Vagina (tissue), 2 donors: ENCODE data around the gene CCDC92B. TPM values are rescaled to one million over a fixed set of nuclear protein-coding genes. Genes with fewer than 3 reads are reported as not detected.
"Not testable (repeated sequence)": the region's sequence is repeated elsewhere in the genome, so short reads cannot be mapped to it uniquely, and the experiment has no call there.

Experiments used
- DNase-seq, 2 donors: peaks; one replicate each; pipeline ENCODE4 v3.0.0-alpha.2; 2017; ENCODE audit errors: extremely low spot score in 2 of 2
- H3K27ac ChIP-seq: fragments of 200-600 bp; sonication (generic); one replicate; pipeline ENCODE4 v1.5.1; 2019
- H3K27me3 ChIP-seq: fragments of 200-600 bp; sonication (generic); one replicate; pipeline ENCODE4 v1.5.1; 2019
- H3K36me3 ChIP-seq, 2 donors: fragments of 200-600 bp; sonication (generic); one replicate each; pipeline ENCODE4 v1.5.1; 2017 to 2019
- H3K4me1 ChIP-seq: fragments of 200-600 bp; sonication (generic); one replicate; pipeline ENCODE4 v1.5.1; 2019
- H3K4me3 ChIP-seq, 2 donors: fragments of 200-600 bp; sonication (generic); 1 replicate in 1 of 2; 2 replicates in 1 of 2; pipeline ENCODE4 v1.5.1; 2016 to 2019
- H3K9me3 ChIP-seq: fragments of 200-600 bp; sonication (generic); one replicate; pipeline ENCODE4 v1.5.1; 2019
- POLR2A ChIP-seq, 2 donors: fragments of 450-650 bp; IDR thresholded peaks; one replicate each; pipeline ENCODE4 v1.6.1; 2017; ENCODE audit warnings: antibody characterized with exemption in 2 of 2, mild to moderate bottlenecking in 2 of 2, moderate library complexity in 2 of 2
- POLR2AphosphoS5 ChIP-seq, 2 donors: sonication (generic); formaldehyde crosslinking; IDR thresholded peaks; one replicate each; pipeline ENCODE4 v1.9.0; 2017; ENCODE audit warnings: antibody characterized with exemption in 2 of 2, mild to moderate bottlenecking in 2 of 2, low read depth in 1 of 2; ENCODE audit not compliant: insufficient read depth in 1 of 2
- intact Hi-C: fragments of 100-400 bp; cut with DNase I; formaldehyde crosslinking; loops from one replicate; pipeline ENCODE4 v1.15.1; 2023
- total RNA-seq: library from RNA; depleted of rRNA; stranded (reverse); fragments of >200 nt; gene quantifications from one replicate; pipeline ENCODE4 v1.2.3, GENCODE V29; 2016
- TF ChIP-seq, protein P1 (sequence below), 3 experiments: fragments of 450-650 bp in 2 of 3; fragments of 200-600 bp in 1 of 3; sonication (generic) in 1 of 3; IDR thresholded peaks; one replicate each; pipeline ENCODE4 v1.5.1; 2017 to 2019; ENCODE audit warnings: antibody characterized with exemption in 3 of 3, mild to moderate bottlenecking in 2 of 3, moderate library complexity in 2 of 3

Gene CCDC92B
- total RNA-seq, 1 donor from 2014 or later, result 0.25 TPM

DNA sequence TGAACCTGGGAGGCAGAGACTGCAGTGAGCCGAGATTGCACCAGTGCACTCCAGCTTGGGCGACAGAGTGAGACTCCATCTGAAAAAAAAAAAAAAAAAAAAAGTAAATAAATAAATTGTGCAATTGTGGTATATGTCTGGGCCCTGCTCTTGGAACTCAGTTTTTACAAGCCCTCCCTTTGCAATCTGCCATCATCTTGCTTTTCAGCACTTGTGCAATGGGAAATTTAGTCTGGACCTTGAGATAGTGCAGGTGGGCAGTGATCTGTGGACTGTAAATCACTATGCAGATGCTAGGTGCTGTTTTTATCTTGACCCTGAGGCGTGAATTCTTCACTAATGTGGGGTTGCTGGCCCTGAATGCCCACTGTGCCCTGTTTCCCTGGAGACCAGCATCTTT lies 40.2 kb upstream of the CCDC92B start:
- Histone ChIP-seq H3K4me3 (no peak overlapping the region), H3K4me1 (no peaks in the 10 kb centered on the region), H3K36me3 (no peaks in the 10 kb centered on the region), H3K27me3 (no peaks in the 10 kb centered on the region), H3K27ac (no peak overlapping the region), H3K9me3 (no peaks in the 10 kb centered on the region)
- intact Hi-C loops, result no loop called here
- DNase-seq, result no peak
- TF ChIP-seq, protein P1, sequence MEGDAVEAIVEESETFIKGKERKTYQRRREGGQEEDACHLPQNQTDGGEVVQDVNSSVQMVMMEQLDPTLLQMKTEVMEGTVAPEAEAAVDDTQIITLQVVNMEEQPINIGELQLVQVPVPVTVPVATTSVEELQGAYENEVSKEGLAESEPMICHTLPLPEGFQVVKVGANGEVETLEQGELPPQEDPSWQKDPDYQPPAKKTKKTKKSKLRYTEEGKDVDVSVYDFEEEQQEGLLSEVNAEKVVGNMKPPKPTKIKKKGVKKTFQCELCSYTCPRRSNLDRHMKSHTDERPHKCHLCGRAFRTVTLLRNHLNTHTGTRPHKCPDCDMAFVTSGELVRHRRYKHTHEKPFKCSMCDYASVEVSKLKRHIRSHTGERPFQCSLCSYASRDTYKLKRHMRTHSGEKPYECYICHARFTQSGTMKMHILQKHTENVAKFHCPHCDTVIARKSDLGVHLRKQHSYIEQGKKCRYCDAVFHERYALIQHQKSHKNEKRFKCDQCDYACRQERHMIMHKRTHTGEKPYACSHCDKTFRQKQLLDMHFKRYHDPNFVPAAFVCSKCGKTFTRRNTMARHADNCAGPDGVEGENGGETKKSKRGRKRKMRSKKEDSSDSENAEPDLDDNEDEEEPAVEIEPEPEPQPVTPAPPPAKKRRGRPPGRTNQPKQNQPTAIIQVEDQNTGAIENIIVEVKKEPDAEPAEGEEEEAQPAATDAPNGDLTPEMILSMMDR (IDR thresholded peaks at IDR 0.05), result no peak
- TF ChIP-seq POLR2AphosphoS5 (IDR thresholded peaks at IDR 0.05; ENCODE audit: insufficient read depth in 1 of 2, low read depth in 1 of 2), result no peak
- no peak for TF ChIP-seq POLR2A (IDR thresholded peaks at IDR 0.05)

DNA sequence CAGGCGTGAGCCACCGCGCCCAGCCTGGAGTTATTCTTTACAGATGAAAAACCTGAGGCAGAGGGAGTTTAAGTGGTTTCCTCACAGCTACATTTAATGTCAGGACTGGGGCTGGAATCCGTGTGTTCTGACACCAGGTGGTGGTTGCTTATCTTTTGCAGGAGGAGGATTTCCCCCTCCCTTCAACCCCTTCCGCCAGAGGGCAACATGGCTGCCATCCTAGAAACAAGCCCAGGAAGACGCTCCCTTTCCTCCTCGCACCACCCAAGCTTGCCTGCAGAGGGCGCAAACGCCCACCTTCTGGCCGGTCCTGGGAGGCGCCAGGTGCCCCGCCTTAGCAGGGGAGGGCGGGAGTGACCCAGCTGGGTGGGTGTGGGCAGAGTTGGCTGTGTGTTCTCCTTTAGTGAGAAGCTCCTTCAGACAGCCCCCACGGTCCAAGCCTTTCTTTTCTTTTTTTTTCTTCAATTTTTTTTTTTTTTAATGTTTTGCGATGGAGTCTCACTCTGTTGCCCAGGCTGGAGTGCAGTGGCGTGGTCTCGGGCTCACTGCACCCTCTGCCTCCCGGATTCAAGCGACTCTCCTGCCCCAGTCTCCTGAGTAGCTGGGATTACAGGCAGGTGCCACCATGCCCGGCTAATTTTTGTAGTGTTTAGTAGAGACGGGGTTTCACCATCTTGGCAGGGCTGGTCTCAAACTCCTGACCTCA lies 36.9 kb upstream of the CCDC92B start:
- Histone ChIP-seq H3K4me1 (no peaks in the 10 kb centered on the region), H3K9me3 (no peaks in the 10 kb centered on the region), H3K36me3 (no peaks in the 10 kb centered on the region), H3K27me3 (no peaks in the 10 kb centered on the region), H3K27ac (no peak overlapping the region), H3K4me3 (no peak overlapping the region)
- TF ChIP-seq, protein P1 (IDR thresholded peaks at IDR 0.05), result peak; percentile 32 to 60 (median 42)
- no peak for TF ChIP-seq POLR2A (IDR thresholded peaks at IDR 0.05)
- intact Hi-C loops, result no loop called here
- DNase-seq, result no peak

DNA sequence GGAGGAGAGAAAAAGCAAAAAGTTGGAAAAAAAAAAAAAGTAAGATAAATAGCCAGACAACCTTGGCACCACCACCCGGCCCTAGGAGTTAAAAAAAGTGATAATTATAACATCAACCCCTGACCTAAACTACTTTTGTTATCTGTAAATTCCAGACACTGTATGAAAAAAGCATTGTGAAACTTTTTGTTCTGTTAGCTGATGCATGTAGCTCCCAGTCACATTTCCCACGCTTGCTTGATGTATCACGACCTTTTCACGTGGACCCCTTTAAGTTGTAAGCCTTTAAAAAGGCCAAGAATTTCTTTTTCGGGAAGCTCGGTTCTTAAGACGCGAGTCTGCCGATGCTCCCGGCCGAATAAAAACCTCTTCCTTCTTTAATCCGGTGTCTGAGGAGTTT lies 35.9 kb upstream of the CCDC92B start:
- intact Hi-C loops, H3K36me3 ChIP-seq, H3K4me3 ChIP-seq, H3K9me3 ChIP-seq, H3K27ac ChIP-seq, DNase-seq, H3K27me3 ChIP-seq, H3K4me1 ChIP-seq: not testable (repeated sequence)

DNA sequence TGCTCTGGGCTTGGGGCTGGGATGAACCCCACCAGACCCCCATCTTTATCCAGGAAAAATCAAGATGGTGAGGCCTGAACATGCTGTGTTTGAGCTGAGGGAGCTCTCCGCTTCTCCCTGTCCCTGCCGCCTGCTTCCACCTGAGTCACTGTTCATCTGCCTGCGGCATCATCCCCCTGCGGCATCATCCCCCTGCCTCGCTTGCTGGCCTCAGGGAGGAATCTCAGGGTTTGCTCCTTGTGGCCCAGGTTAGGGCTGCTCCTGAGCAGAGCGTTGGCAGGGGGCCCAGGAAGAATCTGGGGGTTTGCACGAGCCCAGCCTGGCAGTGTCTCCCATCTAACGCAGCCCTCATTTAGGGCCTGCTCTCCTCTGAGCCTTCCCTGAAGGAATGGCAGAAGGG lies 35.4 kb upstream of the CCDC92B start:
- H3K4me1 ChIP-seq, result no peaks in the 10 kb centered on the region
- no peaks in the 10 kb centered on the region for H3K27me3 ChIP-seq
- no peaks in the 10 kb centered on the region for H3K36me3 ChIP-seq
- TF ChIP-seq POLR2AphosphoS5 (IDR thresholded peaks at IDR 0.05; ENCODE audit: insufficient read depth in 1 of 2, low read depth in 1 of 2) (no peak), POLR2A (IDR thresholded peaks at IDR 0.05) (no peak)
- H3K4me3 ChIP-seq, result no peak overlapping the region
- no peak overlapping the region for H3K27ac ChIP-seq
- intact Hi-C loops, result no loop called here
- H3K9me3 ChIP-seq, result no peaks in the 10 kb centered on the region
- no peak for DNase-seq

DNA sequence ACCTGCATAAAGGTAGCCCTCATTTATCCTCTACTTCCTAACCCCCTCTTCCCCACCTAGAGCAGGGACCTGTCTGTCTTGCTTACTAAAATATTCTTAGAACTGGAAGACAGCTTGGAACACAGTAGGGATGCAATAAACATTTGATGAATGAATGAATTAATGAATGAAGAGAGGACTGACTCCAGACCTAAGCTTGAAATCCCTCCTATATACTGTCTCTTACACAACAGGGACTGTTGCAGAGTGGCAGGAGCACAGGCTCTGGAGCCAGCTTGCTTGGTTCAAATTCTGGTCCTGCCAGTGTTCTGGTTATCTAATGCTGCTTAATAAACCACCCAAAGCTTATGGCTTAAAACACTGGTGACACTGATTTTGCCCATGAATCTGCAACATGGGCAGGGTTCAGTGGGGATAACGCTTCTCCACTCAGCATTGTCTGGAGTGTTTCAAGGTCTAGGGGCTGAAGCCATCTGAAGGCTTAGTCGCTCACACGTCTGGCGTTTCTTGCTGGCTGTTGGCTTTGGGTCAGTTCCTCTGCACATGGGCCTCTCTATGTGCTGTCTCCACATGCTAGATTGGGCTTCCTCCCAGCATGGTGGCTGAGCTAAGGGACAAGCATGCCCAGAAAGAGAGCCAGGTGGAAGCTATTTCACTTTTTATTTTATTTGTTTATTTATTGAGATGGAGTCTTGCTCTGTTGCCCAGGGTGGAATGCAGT lies 34.0 kb upstream of the CCDC92B start:
- Histone ChIP-seq H3K27me3 (no peaks in the 10 kb centered on the region), H3K27ac (no peak overlapping the region)
- intact Hi-C loops, result no loop called here

More for the DNA sequence above, 34.0 kb upstream of the CCDC92B start:
- H3K9me3 ChIP-seq, result no peaks in the 10 kb centered on the region
- no peak for DNase-seq
- TF ChIP-seq, protein P1 (IDR thresholded peaks at IDR 0.05), result no peak
- TF ChIP-seq POLR2A (IDR thresholded peaks at IDR 0.05), result no peak
- no peak for TF ChIP-seq POLR2AphosphoS5 (IDR thresholded peaks at IDR 0.05; ENCODE audit: insufficient read depth in 1 of 2, low read depth in 1 of 2)
- H3K4me3 ChIP-seq, result no peak overlapping the region
- no peaks in the 10 kb centered on the region for H3K36me3 ChIP-seq
- H3K4me1 ChIP-seq, result no peaks in the 10 kb centered on the region
